IPS DF 4.7 (cell line): ENCODE measurements around the gene TMEM267.
"Not testable (repeated sequence)": the region's sequence is repeated elsewhere in the genome, so short reads cannot be mapped to it uniquely, and the experiment has no call there.

ENCODE experiments used
- DNase-seq: peaks from one replicate; pipeline ENCODE4 v3.0.0-alpha.2; 2013; ENCODE audit warnings: low spot score; ENCODE audit errors: extremely low read depth

The TMEM267 gene

GRCh38 chr5:43461066-43461465 is 22.6 kb downstream of the TMEM267 start:
- no peak for DNase-seq

GRCh38 chr5:43456556-43456955 is 27.1 kb downstream of the TMEM267 start:
- DNase-seq: no peak

- not testable (repeated sequence) for DNase-seq
Measured at GRCh38 chr5:43441575-43441974, 42.1 kb downstream of the TMEM267 start.

DNA sequence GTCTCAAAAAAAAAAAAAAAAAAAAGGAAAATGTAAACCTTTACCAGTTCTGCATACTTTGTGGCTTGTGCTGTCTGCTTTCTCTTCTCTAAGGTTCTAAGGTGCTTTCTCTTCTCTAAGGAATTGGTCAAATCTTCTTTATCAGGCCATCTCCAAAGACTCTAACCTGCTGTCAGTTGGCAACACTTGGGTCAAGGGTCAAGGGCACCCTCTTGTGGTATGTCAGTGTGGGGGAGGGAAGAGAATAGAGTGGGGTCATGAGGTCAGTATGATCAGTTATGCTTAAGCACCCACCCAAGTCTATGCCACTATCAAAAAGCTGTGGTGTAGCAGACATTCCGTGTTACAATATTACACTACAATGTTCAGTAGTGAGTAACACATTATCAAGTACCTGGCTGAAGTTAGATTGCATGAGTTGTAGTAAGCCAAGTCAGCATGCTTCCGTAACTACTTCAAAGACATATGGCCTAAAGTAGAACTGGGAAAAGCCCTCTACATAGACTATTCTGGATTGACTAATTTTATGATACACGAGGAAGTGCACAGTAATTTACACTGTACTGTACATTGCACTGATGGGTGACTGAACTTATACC is 46.5 kb downstream of the TMEM267 start:
- DNase-seq: no peak

GRCh38 chr5:43433382-43433781 is 50.3 kb downstream of the TMEM267 start:
- no peak for DNase-seq

- no peak for DNase-seq
Measured at GRCh38 chr5:43432486-43433375, 50.9 kb downstream of the TMEM267 start.

GRCh38 chr5:43429706-43430105 is 54.0 kb downstream of the TMEM267 start:
- no peak for DNase-seq

GRCh38 chr5:43429016-43429415 is 54.6 kb downstream of the TMEM267 start:
- no peak for DNase-seq

DNA sequence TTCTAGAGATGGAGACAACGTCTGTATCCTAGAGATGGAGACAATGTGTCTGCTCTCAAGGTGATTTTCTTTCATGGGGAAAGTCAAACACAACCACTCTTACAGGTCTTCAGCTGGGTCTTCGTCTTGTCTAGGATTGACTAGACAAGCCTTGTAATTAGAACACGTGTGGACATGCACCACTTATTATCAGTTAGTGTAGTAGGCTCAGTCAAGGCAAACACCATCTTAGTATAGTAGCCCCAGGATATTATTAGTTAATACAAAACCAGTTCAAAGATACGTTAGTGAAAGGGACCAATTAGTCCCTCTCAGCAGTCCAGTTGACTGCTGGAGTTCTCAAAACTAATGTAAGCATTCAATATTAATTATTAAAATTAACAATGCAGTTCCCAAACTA is 56.4 kb downstream of the TMEM267 start:
- no peak for DNase-seq

GRCh38 chr5:43425983-43426382 is 57.7 kb downstream of the TMEM267 start:
- DNase-seq: no peak

GRCh38 chr5:43423086-43423485 is 60.6 kb downstream of the TMEM267 start:
- DNase-seq: not testable (repeated sequence)

- no peak for DNase-seq
Measured at GRCh38 chr5:43422143-43422542, 61.5 kb downstream of the TMEM267 start.

GRCh38 chr5:43421450-43422133 is 62.1 kb downstream of the TMEM267 start:
- no peak for DNase-seq

DNA sequence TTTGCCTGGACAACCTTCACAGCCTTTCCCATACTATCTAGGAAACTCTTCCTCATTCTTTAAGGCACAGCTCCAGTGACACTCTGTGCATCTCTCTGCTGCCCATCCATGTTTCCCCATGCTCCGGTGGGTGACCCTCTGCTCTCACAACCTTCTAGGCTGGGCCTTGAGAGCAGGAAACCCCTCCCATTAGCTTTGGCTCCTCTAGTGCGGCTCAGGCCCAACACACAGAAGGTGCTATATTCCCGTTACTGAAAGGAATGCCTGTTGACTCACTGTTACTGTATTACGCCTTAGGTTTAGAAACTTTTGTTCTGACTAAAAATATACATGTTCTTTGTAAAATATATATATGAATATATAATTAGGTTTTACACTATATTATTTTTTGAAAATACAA is 63.4 kb downstream of the TMEM267 start:
- DNase-seq: no peak

DNA sequence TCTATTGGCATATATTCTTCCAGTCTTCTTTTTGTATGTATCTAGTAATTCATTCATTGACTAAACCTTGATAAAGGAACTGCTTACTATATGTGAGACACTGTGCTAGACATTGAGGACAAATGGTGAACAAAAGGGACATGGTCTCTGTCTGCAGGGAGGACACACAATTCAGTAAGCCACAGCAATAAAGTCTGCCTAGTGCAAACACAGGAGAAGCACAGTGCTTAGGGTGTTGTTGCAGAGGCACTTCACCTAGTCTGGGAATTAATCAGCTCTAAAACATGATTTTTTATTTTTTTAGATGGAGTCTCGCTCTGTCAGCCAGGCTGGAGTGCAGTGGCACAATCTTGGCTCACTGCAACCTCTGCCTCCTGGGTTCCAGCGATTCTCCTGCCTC is 65.1 kb downstream of the TMEM267 start:
- DNase-seq: no peak

DNA sequence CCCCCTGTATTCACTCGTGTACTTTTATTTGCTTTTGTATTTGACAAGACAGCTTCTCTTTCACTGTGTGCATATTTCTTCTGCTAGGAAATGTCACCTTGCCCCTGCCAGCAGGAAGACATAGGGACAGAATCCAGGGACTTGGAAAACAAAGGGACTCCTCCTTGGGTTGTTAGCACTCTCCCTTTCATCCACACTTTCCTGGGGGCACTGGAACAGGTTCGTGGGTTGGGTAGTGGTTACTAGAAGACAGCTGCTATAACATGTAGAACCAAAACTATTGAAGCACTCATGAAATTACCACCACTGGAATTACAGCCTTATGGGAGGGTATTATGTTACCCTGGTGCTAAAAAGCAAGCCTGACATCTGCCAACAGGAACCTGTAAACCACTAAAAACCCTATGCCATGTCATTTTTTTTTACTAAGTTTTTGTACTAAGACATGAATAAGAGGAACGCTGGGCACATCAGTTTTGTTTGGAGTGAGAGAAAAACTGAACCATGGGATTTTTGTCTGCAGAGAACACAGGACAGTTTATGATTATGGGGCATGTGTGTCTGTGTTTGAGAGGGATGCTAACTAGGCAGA is 66.8 kb downstream of the TMEM267 start:
- DNase-seq: no peak

- DNase-seq: no peak
Measured at GRCh38 chr5:43415935-43416802, 67.5 kb downstream of the TMEM267 start.

GRCh38 chr5:43413966-43414365 is 69.7 kb downstream of the TMEM267 start:
- DNase-seq: no peak

DNA sequence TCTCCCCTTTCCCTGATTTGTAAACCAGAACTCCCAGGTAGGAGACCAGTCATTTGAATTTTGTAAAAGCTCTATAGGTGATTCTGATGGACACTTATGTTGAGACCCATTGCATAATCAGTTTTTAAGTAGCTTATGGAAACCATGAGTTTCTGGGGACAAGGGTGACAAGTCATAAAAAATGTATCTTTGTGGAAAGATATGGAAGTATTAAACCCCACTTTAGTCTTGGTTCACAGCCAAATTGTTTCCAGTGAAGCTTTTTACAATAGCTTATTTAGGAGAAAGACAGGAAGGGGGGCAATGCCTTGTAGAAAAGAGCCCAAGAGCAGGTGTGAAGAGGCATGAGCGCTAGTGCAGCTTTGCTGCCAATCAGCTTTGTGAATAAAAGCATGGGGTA is 71.0 kb downstream of the TMEM267 start:
- DNase-seq: no peak

GRCh38 chr5:43412156-43412555 is 71.5 kb downstream of the TMEM267 start, which contains the start of gene CCL28:
CCL28 (minus strand) TSS chr5:43412391; CDS start chr5:43412316, 75 bp downstream.
- DNase-seq: no peak

DNA sequence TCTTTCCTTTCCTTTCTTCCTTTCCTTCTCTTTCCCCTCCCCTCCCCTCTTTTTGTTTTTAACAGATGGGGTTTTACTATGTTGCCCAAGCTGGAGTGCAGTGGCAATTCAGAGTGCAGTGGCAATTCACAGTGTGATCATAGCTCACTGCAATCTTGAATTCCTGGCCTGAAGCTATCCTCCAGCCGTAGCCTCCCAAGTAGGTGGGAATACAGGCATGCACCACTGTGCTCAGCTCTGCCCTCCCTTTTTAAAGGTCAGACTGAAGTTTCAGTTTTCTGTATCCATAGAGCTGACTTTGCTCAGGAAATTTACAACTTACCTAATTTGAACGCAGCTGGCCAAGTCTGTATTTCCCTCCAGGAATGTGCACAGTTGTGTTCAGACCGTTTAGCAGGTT is 72.2 kb downstream of the TMEM267 start:
- DNase-seq: no peak
